Ramos (cell line): ENCODE measurements around the gene FNDC8.
"Not testable (repeated sequence)": the region's sequence is repeated elsewhere in the genome, so short reads cannot be mapped to it uniquely, and the experiment has no call there.

Experiments
- in situ Hi-C: fragments of 300-500 bp; cut with MboI; formaldehyde crosslinking; loops from one replicate; pipeline ENCODE4 v1.14.3; 2022; ENCODE audit warnings: low sequenced_read_pairs; ENCODE audit not compliant: unreplicated experiment

The FNDC8 gene

DNA sequence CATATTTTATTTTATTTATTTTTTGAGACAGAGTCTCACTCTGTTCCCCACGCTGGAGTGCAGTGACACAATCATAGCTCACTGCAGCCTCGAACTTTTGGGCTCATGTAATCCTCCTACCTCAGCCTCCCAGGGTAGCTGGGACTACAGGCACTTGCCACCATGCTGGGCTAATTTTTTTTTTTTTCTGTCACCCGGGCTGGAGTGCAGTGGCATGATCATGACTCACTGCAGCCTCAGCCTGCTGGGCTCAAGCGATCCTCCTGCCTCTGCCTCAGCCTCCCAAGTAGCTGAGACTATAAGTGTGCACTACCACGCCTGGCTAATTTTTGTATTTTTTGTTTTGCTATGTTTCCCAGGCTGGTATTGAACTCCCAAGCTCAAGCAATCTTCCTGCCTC, 43.3 kb downstream of the FNDC8 start:
- in situ Hi-C loops: loop anchor here (10.0 kb wide), 1 partner anchor 370 kb away; the partner anchor contains the start of gene SLFN12L

DNA sequence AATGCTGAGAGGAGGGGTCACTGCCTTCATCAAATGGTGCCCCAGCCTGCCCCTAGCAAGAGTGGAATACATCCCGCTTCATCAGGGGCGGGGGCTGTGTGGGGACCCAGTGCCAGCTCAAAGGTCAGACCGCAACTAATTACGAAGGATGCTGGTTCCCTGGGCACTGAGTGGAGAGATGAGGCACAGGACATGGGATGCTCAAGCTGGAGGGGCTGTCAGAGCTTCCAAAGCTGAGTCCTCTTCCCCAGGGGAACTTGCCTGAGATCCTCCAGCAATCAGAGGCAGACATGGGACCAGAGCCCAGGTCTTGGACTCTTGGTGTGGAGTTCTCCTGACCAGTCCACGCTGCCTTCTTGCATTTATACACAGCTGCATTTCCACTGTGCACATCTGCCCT, 45.1 kb downstream of the FNDC8 start:
- in situ Hi-C loops: loop anchor here (10.0 kb wide), 1 partner anchor 368 kb away; the partner anchor contains the start of gene SLFN12L

DNA sequence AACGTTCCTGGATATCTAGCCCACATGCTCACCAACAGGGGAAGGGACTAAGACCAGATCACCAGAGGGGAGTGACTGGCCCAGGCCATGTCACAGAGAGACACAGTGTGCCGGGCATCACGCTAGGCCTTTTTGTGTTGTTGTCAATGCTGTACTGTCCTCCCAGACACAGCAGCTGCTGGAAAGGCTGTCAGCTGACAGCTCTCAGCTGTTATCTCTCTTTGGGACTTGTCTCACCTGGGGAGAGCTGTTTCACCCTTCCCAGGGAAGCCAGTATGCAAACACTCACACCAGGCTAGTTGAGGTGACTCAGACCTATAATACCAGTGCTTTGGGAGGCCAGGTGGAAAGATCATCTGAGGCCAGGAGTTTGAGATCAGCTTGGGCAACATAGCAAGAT, 45.6 kb downstream of the FNDC8 start:
- in situ Hi-C loops: loop anchor here (10.0 kb wide), 1 partner anchor 368 kb away; the partner anchor contains the start of gene SLFN12L

DNA sequence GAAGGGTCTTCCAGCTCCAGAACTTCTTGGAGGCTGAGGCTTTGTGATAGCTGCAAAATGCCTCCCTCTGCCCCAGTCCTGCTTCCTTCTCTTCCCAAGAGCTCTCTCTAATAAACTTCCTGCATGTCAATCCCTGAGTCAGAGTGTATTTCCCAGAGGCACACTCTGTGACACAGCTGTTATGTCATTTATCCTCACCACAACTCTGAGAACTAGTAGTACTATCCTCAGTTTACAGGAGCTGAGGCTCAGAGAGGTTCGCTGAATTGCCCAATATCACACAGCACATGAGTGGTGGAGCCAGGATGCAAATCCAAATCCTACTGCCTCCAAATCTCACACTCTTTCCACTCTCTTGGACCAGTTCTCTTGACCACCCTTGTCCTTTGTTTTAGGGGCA, 46.3 kb downstream of the FNDC8 start:
- in situ Hi-C loops: loop anchor here (10.0 kb wide), 1 partner anchor 367 kb away; the partner anchor contains the start of gene SLFN12L

DNA sequence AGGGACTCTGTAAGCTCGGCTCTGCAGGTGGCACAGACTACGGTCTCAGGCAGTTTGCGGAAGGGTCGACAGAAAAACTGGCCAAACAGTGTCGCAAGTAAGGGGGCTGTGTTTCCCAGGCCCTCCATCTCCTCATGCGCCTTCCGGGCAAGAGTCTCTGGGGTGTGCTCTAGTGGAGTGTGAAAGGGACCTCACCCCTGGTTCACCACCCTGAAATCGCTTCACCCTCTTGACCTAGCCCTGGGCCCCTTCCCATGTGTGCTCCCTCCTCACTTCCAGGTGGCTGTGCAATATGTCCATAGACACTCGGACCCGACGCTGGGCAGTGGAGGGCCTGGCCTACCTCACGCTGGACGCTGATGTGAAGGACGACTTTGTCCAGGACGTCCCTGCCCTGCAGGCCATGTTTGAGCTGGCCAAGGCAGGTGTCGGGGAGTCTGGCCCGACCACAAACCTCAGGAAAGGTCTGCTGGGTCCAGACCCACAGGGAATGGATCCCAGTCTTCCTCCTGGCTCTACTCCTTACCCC, 48.5 kb downstream of the FNDC8 start:
- in situ Hi-C loops: loop anchor here (10.0 kb wide), 1 partner anchor 365 kb away; the partner anchor contains the start of gene SLFN12L

DNA sequence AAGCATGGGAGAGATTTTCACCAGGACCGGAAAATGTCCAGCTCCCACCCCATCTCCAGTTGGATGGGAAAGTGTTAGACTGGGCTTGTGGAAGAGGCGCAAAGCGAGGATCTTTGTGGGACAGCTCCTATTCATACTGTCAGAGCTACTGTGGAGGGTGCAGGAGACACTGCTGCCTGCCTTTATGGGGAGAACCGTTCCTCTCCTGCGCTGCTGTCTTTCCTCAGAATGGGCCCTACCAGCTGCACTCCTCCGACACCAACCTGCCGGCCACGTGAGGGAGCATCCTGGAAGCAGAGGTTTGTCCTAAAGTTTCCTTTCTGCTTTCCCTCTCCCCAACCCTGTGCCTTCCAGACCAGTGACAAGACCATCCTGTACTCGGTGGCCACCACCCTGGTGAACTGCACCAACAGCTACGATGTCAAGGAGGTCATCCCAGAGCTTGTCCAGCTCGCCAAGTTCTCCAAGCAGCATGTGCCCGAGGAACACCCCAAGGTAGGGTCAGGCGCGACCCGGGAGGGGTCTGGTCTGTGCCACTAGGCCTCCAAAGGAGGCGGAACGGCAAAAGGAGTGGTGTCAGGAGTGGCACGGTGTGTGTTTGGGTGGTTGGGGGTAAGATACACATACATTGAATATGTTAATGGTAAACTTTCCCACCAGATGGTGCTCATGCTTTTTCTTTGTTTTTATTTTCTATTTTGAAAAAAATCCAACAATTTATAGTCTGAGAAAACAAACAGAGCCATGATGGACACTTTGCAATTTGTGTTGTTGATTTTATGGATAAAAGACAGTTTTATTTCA, 49.8 kb downstream of the FNDC8 start:
- in situ Hi-C loops: no loop called here

DNA sequence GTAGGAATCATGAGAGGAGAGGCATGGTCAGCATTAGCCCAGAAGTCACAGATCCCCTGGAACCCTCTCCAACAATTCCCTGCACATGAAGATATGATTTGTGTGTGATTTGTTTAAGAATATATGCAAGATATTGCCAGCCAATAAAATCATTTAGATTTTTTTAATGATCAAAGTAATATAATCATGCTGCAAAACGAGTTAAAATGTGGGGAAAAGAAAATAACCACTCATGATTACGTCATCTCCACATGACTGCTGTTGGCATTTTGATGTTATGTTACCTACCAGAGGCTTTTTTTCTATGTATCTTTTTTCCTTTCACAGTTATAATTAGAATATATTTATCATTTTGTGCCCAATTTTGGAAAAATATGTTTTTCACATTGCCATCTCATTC, 50.4 kb downstream of the FNDC8 start:
- in situ Hi-C loops: no loop called here

DNA sequence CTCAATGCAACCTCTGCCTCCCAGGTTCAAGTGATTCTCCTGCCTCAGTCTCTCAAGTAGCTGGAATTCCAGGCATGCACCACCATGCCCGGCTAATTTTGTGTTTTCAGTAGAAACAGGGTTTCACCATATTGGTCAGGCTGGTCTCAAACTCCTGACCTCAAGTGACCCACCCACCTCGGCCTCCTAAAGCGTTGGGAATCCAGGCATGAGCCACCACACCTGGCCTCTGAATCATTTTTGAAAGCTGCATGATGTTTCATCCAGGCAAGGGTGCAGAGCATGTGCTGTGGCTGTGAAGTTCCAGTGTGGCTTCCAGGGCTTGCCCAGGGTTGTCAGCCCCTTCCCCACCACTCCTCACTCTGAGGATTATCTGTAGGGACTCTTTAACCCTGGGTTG, 50.9 kb downstream of the FNDC8 start:
- in situ Hi-C loops: not testable (repeated sequence)

DNA sequence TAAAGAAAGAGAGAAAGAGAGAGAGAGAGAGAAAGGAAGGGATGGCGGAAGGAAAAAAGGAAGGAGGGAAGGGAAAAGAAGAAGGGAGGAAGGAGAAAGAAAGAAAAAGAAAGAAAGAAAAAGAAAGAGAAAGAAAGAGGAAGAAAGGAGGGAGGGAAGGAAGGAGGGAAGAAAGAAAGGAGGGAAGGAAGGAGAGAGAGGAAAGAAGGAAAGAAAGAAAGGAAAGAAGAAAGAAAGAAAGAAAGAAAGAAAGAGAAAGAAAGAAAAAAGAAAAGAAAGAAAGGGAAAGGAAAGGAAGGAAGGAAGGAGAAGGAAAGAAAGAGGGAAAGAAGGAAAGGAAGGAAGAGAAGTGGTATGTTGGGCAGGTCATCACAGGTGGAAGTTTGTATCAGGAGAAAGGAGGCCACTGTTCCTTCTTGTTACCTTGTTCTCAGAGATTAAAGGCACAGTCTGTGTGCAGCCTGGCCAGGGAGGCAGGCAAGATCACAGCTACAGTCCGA, 53.5 kb downstream of the FNDC8 start:
- in situ Hi-C loops: no loop called here

DNA sequence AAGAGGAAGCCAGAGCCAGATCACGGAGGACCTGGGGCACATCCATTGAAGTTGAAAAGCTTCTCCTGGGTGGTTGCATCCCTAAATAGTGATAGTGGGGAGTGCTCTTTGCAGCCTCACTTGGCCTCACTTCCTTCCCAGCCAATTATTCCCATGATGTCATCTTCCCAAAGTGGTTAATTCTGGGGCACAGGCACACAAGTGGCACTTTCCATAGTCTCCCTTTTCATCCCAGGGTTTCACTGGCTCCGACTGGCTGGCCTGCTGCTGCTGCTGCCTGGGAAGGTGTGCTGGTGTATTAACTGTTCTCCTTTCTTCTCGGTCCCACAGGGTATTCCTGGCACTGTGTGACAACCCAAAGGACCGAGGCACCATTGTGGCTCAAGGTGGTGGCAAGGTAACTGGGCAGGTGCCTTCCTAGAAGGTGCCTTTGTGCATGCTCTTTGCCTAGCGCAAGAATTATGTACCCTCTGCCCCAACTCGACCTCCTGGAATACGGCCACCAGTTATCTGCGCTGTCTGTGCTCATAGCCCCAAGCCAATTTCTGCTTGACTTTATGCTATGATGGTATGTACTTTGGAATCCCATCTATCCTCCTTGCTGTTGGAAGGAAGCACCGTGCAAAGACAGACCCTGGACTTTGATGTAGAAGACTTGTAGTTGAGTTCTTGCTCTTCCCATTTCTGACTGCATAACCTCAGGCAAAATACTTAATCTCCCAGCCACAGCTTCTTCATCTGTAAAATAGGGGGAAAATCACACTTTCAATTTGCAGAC, 54.4 kb downstream of the FNDC8 start:
- in situ Hi-C loops: no loop called here

DNA sequence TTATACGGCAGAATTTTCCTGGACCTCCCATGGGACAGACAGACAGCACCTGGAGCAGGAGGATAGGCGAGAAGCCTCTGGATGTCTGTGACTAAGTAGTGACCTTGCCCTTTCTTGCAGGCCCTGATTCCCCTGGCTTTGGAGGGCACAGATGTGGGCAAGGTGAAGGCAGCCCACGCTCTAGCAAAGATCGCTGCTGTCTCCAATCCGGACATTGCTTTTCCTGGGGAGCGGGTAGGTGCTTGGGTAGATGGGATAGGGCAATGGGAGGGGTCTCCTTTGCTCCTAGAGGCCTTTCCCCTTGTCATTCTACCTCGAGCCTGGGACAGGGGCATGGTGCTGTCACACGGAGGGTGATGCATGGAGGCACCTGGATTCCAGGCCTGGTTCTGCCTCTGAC, 55.5 kb downstream of the FNDC8 start:
- in situ Hi-C loops: no loop called here

DNA sequence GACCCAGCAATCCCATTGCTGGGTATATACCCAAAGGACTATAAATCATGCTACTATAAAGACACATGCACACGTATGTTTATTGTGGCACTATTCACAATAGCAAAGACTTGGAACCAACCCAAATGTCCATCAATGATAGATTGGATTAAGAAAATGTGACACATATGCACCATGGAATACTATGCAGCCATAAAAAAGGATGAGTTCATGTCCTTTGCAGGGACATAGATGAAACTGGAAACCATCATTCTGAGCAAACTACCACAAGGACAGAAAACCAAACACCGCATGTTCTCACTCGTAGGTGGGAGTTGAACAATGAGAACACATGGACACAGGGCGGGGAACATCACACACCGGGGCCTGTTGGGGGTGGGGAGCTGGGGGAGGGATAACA, 58.0 kb downstream of the FNDC8 start:
- in situ Hi-C loops: not testable (repeated sequence)
